Spleen (tissue), 7 donors: Measurements from ENCODE around the gene WASHC2C.
"Not testable (repeated sequence)": the region's sequence is repeated elsewhere in the genome, so short reads cannot be mapped to it uniquely, and the experiment has no call there.

Source experiments
- POLR2AphosphoS5 ChIP-seq, 3 donors: sonication (generic); formaldehyde crosslinking; IDR thresholded peaks; one replicate each; pipeline ENCODE4 v1.5.1; 2017; ENCODE audit warnings: antibody characterized with exemption in 3 of 3
- TF ChIP-seq, protein P1 (sequence below), 11 experiments: fragments of 200-600 bp in 7 of 11; fragments of 450-650 bp in 4 of 11; sonication (generic) in 4 of 11; IDR thresholded peaks in 8 of 11; conservative IDR thresholded peaks in 3 of 11; 1 replicate in 7 of 11; 2 replicates in 4 of 11; pipeline versions ENCODE4 v1.4.0 to v1.8.0; 2016 to 2021; ENCODE audit warnings: antibody characterized with exemption in 11 of 11, inconsistent platforms in 4 of 11, mild to moderate bottlenecking in 1 of 11
- donor health status: DM: no; HTN: no; CAD: no; lungs with moderate emphysema.
- donor health status: DM: no; HTN: no; CAD: no.
- donor health status: DM: no; HTN: no; CAD: no.

GRCh38 chr10:45790694-45791426 lies 63.8 kb downstream of the WASHC2C start:
- TF ChIP-seq, protein P1, sequence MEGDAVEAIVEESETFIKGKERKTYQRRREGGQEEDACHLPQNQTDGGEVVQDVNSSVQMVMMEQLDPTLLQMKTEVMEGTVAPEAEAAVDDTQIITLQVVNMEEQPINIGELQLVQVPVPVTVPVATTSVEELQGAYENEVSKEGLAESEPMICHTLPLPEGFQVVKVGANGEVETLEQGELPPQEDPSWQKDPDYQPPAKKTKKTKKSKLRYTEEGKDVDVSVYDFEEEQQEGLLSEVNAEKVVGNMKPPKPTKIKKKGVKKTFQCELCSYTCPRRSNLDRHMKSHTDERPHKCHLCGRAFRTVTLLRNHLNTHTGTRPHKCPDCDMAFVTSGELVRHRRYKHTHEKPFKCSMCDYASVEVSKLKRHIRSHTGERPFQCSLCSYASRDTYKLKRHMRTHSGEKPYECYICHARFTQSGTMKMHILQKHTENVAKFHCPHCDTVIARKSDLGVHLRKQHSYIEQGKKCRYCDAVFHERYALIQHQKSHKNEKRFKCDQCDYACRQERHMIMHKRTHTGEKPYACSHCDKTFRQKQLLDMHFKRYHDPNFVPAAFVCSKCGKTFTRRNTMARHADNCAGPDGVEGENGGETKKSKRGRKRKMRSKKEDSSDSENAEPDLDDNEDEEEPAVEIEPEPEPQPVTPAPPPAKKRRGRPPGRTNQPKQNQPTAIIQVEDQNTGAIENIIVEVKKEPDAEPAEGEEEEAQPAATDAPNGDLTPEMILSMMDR (IDR thresholded peaks at IDR 0.05 in 8 of 11, conservative IDR thresholded peaks at IDR 0.05 in 3 of 11), result not testable (repeated sequence)
- TF ChIP-seq POLR2AphosphoS5 (IDR thresholded peaks at IDR 0.05), result not testable (repeated sequence)
